ENCODE results near the gene NKD1. TPM values are rescaled to one million over a fixed set of nuclear protein-coding genes. Genes with fewer than 3 reads are reported as not detected.
A peak's percentile ranks its signal among the peaks of the same experiment; 100 is the strongest.

NKD1 gene
- total RNA-seq, 3 donors from 2014 or later, result 1.3 to 5.0 (median 4.6) TPM

DNA sequence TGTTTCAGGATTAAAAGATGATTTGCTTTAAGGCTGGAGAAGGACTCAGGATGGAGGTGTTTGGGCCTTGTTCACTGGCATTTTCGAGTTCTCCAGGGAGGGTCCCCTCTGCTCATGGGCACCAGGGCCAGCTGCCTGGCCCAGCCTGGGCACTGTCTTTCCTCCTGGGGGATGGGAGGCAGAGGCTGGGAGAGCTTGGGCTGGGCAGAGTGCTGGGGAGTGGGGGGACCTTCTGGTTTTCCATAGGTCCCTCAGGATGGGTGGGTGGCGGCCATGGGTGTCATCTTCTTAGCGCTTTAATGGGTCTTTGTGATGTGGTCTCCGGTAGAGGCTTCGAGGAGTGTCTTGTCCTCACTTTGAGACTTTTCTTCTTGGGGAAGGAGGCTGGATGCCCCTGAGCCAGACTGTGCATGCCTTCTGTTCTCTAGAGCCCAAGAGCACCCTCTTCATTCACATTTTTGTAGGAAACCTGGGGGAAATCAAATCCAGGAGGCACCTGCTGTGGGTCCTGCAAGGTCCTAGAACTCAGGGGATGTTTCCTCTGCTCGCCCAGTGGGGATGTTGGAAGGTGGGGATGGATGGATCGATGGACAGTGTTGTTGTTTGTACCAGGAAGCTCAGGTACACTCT is 5.7 kb downstream of the NKD1 start:
- no peaks in the 10 kb centered on the region for H3K9me3 ChIP-seq
- DNase-seq (ENCODE audit: low spot score in 2 of 2), result no peak
- intact Hi-C loops (cut with DNase I; ENCODE audit: low total_unique reads), result no loop called here
- no peaks in the 10 kb centered on the region for H3K4me1 ChIP-seq
- TF ChIP-seq, protein P1, sequence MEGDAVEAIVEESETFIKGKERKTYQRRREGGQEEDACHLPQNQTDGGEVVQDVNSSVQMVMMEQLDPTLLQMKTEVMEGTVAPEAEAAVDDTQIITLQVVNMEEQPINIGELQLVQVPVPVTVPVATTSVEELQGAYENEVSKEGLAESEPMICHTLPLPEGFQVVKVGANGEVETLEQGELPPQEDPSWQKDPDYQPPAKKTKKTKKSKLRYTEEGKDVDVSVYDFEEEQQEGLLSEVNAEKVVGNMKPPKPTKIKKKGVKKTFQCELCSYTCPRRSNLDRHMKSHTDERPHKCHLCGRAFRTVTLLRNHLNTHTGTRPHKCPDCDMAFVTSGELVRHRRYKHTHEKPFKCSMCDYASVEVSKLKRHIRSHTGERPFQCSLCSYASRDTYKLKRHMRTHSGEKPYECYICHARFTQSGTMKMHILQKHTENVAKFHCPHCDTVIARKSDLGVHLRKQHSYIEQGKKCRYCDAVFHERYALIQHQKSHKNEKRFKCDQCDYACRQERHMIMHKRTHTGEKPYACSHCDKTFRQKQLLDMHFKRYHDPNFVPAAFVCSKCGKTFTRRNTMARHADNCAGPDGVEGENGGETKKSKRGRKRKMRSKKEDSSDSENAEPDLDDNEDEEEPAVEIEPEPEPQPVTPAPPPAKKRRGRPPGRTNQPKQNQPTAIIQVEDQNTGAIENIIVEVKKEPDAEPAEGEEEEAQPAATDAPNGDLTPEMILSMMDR (IDR thresholded peaks at IDR 0.05), result no peak
- TF ChIP-seq POLR2AphosphoS5 (IDR thresholded peaks at IDR 0.05) (no peak), POLR2A (IDR thresholded peaks at IDR 0.05) (no peak)
- no peaks in the 10 kb centered on the region for H3K27me3 ChIP-seq
- H3K4me3 ChIP-seq, result no peak overlapping the region
- no peaks in the 10 kb centered on the region for H3K36me3 ChIP-seq
- no peak overlapping the region for H3K27ac ChIP-seq

DNA sequence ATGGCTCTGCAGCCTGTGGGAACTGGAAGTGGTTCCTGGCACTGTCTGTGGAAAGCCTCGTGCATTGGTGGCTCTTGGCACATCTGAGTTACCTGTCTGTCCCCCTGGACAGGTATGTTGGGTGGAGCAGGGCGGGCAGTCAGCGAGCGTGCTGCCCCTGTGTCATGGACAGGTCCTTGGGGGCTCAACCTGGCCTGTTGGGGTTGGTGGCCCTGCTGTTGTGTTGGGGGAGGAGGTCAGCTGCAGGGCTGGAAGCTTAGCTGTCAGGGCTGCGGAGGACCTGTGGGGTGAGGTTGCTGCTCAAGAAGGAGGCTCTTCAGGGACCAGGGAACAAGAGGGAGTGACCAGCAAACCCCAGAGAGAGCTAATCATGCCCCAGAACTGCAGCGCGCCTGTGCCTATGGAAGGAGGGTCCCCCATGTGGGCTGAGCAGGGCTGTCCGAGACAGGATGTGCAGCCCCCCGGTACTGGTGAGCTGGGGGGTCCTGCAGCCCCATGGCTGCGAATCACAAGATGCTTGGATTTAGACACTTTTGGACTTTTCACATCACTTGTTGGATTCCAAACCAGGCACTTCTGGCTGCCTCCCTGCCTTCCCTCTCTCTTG is 7.2 kb downstream of the NKD1 start:
- H3K27me3 ChIP-seq, result no peaks in the 10 kb centered on the region
- peak overlapping the region in 1 of 2 donors; percentile 33 for H3K27ac ChIP-seq
- no peaks in the 10 kb centered on the region for H3K9me3 ChIP-seq
- no peak for TF ChIP-seq POLR2A (IDR thresholded peaks at IDR 0.05)
- no peak for TF ChIP-seq POLR2AphosphoS5 (IDR thresholded peaks at IDR 0.05)
- TF ChIP-seq, protein P1 (IDR thresholded peaks at IDR 0.05), result no peak
- H3K4me1 ChIP-seq, result no peaks in the 10 kb centered on the region
- no peak for DNase-seq (ENCODE audit: low spot score in 2 of 2)
- intact Hi-C loops (cut with DNase I; ENCODE audit: low total_unique reads), result no loop called here
- no peak overlapping the region for H3K4me3 ChIP-seq
- H3K36me3 ChIP-seq, result no peaks in the 10 kb centered on the region

DNA sequence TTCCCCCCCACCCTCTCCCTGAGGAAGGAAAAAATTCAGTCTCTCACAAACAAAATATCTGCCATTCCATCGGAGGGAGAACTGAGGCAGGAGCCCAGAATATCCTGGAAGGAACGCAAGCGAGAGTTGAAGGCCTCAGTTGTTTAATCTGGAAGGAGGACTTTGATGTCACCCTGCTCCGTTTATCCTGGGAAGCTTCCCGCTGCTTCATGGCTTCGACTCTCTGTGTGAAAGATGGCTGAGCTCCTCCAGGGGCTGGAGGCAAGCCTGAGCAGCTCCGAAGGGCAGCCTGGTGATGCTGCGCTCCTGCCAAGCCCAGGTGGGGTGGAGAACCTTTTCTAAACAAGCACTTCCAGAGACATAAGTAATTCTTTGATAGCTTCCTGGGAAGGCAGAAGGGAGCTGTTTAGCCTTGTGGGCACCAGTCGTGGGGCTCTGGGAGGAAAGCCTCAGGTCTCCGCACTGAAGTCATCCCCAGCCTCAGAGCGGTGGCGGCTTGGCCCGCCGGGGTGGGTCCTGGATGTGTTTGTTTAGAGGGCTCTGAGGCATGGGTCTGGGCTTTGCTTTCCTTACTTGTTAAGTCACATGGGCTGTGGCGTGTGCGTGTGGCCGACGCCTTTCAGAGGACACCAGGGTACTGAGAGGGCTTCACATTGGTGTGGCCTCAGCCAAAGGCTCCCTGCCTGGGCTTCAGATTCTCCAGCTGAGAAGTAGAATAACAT is 7.9 kb downstream of the NKD1 start:
- Histone ChIP-seq H3K27me3 (no peaks in the 10 kb centered on the region), H3K4me1 (no peaks in the 10 kb centered on the region), H3K9me3 (peaks cover 0 to 3% of the 10 kb centered on the region in 2 donors), H3K27ac (peak overlapping the region in 1 of 2 donors; percentile 33), H3K4me3 (no peak overlapping the region), H3K36me3 (no peaks in the 10 kb centered on the region)
- TF ChIP-seq, protein P1 (IDR thresholded peaks at IDR 0.05), result no peak
- TF ChIP-seq POLR2A (IDR thresholded peaks at IDR 0.05), result no peak
- TF ChIP-seq POLR2AphosphoS5 (IDR thresholded peaks at IDR 0.05), result no peak
- no peak for DNase-seq (ENCODE audit: low spot score in 2 of 2)
- intact Hi-C loops (cut with DNase I; ENCODE audit: low total_unique reads), result no loop called here

DNA sequence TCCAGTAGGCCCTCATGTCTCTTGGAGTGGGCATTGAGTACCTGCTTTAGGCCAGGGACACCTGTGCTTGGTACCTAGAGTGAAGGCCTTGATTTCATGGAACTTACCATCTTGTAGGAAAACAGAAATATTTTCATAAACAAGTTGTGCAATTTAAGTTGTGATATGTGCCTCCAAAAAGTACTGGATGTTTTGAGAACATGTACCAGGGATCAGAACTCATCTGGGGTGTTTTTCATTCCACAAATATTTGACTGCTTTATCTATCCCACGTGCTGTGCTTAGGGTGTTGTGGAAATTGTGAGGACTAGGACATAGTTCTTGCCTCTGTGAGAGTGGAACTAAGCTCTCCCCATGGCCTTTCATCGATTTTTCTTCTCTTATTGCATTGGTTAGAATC is 8.8 kb downstream of the NKD1 start:
- H3K27ac ChIP-seq, result no peak overlapping the region
- no peaks in the 10 kb centered on the region for H3K4me1 ChIP-seq
- DNase-seq (ENCODE audit: low spot score in 2 of 2), result no peak
- intact Hi-C loops (cut with DNase I; ENCODE audit: low total_unique reads), result no loop called here
- H3K36me3 ChIP-seq, result no peaks in the 10 kb centered on the region
- H3K9me3 ChIP-seq, result peaks cover 0 to 10% of the 10 kb centered on the region in 2 donors
- TF ChIP-seq POLR2A (IDR thresholded peaks at IDR 0.05), result no peak
- TF ChIP-seq POLR2AphosphoS5 (IDR thresholded peaks at IDR 0.05), result no peak
- TF ChIP-seq, protein P1 (IDR thresholded peaks at IDR 0.05), result no peak
- H3K4me3 ChIP-seq, result no peak overlapping the region
- no peaks in the 10 kb centered on the region for H3K27me3 ChIP-seq

DNA sequence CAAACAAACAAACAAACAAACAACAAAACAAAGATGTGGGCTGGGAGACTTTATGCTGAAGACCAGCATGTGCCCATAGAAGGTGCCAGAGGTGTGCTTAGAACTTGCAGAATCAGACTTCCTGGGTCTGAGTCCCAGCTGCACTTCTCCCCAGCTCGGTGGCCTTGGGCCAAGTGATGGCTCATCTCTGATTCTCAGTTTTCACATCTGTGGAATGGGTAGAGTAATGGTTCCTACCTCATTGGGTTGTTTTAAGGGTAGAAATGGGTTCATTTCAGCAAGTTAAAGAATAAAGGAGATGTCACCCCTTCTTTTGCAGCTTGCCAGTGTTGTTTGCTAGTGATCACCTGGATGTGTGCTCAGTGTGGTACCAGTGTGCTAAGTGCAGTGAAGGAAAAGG is 10.7 kb downstream of the NKD1 start:
- Histone ChIP-seq H3K4me3 (no peak overlapping the region), H3K4me1 (no peaks in the 10 kb centered on the region), H3K27me3 (no peaks in the 10 kb centered on the region), H3K27ac (no peak overlapping the region), H3K36me3 (no peaks in the 10 kb centered on the region), H3K9me3 (peaks cover 0 to 10% of the 10 kb centered on the region in 2 donors)
- intact Hi-C loops (cut with DNase I; ENCODE audit: low total_unique reads), result no loop called here
- no peak for DNase-seq (ENCODE audit: low spot score in 2 of 2)
- TF ChIP-seq, protein P1 (IDR thresholded peaks at IDR 0.05), result no peak
- TF ChIP-seq POLR2AphosphoS5 (IDR thresholded peaks at IDR 0.05) (no peak), POLR2A (IDR thresholded peaks at IDR 0.05) (no peak)

Data from breast epithelium (tissue), 4 donors.